Measurements from ENCODE around the gene CDH4.

The CDH4 gene

DNA sequence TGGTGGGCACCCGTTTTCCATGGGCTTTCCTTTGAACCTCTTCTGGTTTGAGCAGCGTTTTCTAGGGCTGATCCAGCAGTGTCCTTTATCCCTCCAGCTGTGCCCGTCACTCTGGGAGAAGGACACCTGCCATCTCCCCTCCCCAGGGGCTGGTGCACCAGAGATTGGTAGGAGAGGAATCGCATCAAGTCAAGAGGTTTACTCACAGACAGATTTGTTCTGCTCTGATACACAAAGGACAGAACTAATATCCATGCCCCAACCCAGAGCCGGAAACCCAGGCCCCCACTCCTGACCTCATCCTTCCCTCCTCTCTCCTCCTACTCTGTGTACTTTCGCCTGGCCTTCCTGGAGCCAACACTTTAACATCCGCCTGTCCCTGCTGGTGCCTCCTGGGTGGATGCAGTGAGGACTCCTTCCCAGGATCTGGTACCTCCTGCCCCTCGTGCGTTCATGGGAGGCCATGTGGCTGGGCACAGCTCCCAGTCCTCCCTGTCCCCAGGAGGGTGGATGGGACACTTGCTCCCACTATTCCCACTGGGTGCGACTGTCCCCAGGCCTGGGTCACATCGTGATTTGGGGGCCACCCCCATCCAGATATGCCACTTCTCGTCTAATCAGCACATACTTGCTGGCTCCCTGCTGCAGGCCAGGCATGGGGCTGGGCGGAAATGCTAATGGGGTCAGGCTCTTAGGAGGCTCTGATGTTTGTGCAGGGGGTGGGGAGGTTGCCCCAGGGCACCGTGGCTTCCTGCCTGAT is 286.3 kb downstream of the CDH4 start:
- no peak overlapping the region for H3K27ac ChIP-seq
- no peak for DNase-seq (ENCODE audit: low read depth, low spot score)

DNA sequence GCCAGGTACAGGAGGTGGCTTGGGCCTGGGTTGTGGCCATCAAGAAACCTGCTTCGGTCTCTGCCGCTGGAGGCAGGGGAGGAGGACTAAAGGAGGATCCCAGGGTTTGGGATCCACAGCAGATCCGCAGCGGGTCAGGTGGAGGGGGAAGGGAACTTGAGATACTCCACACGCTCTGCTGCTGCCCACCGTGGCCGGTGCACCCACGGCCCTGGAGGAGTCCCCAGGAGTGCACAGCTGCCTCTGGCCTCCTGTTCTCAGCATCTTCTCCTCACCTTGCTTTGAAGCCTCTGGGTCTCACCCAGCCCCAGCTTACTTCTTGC is 286.8 kb downstream of the CDH4 start:
- H3K27ac ChIP-seq: no peak overlapping the region
- no peak for DNase-seq (ENCODE audit: low read depth, low spot score)

DNA sequence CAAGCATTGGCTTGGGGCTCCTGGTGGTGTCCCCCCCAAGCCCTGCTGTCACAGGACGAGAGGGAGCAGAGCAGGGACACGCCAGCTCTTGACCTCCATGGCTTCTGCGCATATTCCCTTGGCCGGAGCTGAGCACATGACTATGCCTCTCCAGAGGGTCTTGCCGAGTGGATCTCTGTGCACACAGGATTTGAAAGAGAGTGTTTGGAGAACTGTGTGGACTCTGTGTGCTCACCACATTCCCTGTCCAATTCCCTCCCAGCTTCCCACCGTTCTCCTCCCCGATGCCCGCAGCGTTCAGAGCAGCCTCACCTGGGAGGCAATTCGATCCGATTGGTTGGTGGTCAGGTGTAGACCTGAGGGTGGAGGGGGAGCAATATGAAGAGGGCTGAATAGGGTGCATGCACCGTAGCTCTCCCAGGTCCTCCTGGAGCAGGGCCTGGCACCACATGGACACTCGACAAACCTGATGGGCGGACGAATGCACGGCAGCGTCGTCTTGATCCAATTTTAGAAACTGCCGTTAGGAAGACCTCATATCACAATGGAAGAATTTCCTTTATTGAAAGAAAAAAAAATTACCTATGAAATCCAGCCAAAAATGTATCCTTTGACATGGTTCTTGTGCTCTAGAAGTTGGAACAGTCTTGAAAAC is 287.8 kb downstream of the CDH4 start:
- H3K27ac ChIP-seq: no peak overlapping the region
- DNase-seq (ENCODE audit: low read depth, low spot score): no peak

DNA sequence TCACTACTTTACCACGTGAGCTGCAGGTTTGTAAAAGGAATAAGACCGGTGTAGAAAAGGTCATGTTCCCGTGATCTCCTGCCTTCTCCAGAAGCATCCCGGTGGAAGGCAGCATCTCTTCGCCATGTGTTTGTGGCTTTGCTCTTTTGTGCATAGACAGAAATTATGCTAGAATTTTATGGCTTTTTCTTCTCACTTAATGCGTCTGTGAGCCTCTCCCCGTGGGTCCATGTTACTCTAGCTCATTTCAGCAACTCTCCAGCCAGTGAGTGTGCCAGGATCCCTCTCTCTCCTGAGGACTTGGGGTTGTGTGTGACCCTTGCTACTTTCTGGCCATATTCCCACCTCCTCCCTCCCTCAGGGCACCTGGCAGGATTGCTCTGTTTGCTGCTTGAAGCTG is 289.5 kb downstream of the CDH4 start:
- DNase-seq (ENCODE audit: low read depth, low spot score): no peak
- no peak overlapping the region for H3K27ac ChIP-seq

DNA sequence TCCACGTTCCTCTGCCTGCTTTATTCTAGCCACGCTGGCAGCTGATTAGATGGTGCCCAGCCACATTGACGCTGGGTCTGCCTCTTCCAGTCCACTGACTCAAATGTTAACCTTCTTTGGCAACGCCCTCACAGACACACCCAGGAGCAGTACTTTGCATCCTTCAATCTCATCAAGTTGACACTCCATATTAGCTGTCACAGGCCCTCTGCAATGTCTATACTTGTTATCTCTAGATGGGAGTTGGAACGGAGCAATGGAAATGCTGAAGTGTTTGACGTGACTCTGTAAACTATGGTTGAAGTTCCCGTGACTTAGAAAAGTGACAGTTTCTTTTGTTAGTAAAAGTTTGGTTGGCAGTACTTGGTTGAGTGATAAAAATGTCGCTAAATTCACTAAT is 291.0 kb downstream of the CDH4 start:
- DNase-seq (ENCODE audit: low read depth, low spot score): no peak

DNA sequence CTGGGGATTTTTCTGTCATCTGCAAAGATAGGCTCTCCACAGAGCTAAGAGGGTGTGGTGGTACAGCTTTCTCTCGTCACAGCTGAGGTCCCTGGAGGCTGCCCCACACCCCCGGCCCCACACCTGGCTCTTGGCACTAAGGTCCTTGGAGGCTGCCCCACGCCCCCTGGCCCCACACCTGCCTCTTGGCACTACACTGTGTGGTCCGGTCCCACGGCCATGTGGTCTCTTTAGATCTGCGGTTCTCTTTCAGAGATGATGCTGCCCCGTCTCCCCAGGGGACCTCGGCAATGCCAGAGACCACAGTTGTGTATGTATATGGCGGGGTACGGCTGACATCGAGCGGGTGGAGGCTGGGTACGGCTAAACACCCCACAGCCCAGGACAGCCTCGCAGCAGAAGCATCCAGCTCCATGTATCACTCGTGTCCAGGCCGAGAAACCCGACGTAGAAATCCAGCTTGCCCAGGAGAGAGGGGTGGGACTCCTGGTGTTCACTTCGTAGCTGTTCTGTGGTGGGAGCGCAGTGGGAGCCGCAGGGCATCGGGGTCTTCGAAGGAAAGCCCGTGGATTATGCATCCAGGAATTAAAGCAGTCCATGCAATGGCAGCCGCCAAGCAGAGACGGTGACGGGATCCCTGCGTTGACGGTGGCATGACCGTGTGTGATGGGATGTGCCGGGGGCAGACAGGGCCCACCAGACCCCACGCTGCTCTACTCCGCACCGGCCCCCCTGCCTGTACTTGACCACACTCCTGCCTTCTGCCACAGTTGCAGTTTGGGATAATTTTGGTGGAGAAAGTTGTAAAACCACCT is 292.1 kb downstream of the CDH4 start:
- H3K27ac ChIP-seq: no peak overlapping the region
- DNase-seq (ENCODE audit: low read depth, low spot score): no peak

More for the DNA sequence above, 291.0 kb downstream of the CDH4 start:
- H3K27ac ChIP-seq: no peak overlapping the region

DNA sequence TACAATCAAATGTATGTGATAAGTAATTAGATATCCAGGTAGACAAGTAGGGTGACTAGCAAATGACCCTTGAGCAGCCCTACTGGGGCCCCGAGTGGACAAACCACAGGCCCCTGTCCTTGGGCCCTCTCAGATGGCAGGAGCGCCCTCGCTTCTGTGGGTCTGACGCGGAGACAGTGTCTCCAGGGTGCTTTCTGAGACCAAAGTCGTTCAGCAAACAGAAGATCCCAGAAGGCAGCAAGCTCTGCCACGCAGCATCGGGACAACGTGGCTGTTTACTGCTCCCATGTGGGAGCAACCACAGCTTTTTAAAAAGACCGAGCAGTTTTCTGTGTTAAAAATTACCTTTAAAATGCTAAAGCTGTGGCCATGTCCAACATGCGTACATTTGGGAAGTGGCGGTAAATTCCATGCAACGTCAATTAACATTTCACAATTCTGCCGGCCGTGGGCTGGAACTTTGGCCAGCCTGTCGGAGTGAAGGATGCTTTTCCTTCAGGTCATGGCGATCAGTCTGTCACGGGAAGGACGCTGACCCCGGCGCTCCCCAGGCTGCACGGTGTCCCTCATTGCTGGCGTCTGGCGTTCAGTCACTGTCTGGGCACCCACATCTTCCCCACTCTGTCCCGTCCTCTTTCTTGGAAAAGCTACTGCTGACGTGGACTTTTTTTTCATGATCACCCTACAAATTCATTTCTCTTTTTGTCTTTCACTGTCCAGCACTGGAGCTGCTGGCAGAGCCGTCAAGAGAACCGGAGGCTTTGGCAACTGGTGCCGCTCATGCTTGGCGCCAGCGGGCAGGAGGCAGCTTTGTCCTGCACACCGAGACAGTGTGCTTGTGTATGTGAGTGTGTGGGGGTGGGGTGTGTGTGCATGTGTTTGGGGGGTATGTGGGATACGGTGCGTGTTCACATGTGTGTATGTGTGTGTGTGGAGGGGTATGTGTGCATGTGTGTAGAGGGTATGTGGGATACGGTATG is 293.1 kb downstream of the CDH4 start:
- DNase-seq (ENCODE audit: low read depth, low spot score): no peak
- H3K27ac ChIP-seq: no peak overlapping the region

DNA sequence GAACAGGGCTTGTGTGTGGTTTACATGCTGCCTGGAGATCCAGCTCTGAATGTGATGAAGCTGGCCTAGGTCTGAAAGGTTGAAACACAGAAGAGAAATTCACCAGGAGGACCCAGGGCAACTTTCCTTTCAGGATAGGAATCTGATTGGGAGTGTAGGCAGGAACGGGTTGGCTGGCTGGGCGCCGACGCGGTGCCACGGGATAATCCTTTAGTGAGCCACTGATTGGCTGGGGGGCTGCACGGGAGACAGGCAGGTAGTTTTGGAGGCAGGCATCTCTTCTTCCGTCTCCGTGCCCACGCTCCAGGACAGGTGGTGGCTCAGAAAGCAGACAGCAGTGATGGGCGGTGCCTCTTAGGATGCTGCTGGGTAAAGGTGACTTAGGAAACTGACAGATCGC is 294.6 kb downstream of the CDH4 start:
- DNase-seq (ENCODE audit: low read depth, low spot score): no peak

DNA sequence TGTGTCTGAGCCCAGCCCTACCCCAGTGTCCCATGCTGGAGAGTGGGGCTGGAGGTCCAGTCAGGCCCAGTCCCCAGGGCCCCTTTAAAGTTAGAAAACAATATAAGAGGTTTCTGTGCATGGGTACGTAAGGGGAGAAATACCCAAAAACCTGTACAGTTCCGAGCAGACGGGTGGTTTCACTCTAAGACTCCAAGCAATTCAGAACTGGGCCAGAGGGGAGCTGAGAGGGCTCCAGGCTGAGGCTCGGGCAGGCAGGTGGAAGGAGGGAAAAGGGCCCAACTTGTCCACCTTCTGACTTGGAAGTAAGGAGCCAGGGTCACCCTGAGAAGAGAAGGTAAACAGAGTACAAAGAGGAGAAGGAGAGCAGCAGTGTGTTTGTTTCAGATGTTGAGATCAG is 296.0 kb downstream of the CDH4 start:
- H3K27ac ChIP-seq: no peak overlapping the region
- DNase-seq (ENCODE audit: low read depth, low spot score): no peak

More for the DNA sequence above, 294.6 kb downstream of the CDH4 start:
- no peak overlapping the region for H3K27ac ChIP-seq

DNA sequence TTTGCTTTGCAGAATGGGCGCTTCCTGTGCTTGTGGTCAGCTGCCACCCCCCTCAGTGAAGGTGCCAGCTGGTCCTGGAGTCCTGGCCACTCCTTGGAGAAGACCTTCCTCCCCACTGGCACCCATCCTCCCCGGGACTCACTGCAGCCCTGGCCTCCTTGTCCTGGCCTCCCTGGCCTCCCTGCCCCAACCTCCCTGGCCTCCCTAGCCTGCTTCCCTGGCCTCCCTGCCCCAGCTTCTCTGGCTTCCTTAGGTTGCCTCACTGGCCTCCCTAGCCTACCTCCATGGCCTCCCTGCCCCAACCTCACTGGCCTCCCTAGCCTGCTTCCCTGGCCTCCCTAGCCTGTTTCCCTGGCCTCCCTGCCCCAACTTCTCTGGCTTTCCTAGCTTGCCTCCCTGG is 297.8 kb downstream of the CDH4 start:
- DNase-seq (ENCODE audit: low read depth, low spot score): no peak
- H3K27ac ChIP-seq: no peak overlapping the region

DNA sequence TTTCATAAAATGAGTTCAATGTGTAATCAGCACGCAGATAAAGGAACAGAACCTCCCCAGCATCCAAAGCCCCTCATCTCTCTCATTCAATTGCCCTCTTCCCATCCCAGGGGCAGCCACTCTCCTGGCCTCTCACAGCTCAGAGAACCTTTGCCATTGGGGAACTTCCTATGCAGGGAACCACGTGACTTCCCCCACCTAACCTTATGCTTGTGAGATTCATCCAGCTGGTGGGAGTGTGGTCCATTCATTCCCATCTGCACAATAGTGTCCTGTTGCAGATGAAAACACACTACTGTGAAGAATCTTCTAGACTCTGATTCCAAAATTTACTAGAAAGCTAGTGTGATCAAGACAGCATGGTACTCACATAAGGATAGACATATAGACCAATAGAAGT is 299.3 kb downstream of the CDH4 start:
- DNase-seq (ENCODE audit: low read depth, low spot score): no peak
- H3K27ac ChIP-seq: no peak overlapping the region

DNA sequence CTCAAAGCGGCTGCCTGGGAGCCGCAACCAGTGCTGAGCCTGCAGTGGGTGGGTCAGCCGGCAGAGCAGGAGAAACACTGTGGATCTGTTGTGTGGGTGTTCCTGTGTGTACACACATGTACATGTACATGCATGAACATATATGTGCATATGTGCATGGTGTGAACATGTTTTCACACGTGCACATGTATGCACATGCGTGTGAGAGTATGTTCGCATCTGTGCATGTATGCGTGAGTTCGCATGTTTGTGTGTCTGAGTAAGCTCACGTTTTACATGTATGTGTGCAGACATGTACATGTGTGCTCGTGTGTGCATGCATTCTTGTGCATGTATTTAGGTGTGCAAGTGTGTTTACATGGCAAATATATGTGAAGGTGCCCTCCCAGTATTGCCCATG is 302.6 kb downstream of the CDH4 start:
- no peak overlapping the region for H3K27ac ChIP-seq
- no peak for DNase-seq (ENCODE audit: low read depth, low spot score)

DNA sequence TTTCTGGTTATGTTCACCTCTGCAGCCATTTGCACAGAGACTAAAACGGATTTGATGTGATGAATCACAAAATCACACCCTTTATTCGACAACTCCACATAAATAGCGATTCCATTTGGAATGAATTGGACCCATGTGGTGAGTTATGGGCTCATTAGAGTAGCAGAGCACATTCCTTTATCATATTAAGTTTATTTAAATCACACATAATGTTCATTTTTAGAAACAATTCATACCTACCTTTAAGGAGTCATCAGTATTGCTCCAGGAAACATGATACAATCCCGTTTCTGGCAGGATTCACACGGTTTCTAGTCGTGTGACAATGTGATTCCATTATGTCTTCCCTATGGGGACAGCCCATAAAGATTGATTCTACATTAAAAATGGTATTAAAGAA is 303.5 kb downstream of the CDH4 start:
- DNase-seq (ENCODE audit: low read depth, low spot score): no peak
- no peak overlapping the region for H3K27ac ChIP-seq

DNA sequence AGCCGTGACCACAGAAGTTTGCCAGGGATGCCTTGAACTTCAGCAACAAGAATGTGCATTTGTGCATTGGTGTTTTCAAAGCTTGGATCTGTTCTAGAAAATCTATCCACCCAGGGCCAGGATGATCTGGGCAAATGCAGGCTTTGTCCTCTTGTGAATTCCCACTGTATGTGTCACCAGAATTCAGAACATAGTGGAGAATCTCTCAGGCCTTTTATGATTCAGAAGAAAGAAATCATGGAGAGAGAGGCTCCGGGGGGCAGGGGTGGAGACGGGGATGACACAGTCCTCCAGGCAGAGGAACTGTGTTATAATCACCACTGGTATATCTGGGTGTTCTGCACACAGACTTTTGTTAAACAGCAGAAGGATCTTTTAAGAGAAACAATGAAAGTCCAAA is 304.1 kb downstream of the CDH4 start:
- H3K27ac ChIP-seq: no peak overlapping the region
- no peak for DNase-seq (ENCODE audit: low read depth, low spot score)

DNA sequence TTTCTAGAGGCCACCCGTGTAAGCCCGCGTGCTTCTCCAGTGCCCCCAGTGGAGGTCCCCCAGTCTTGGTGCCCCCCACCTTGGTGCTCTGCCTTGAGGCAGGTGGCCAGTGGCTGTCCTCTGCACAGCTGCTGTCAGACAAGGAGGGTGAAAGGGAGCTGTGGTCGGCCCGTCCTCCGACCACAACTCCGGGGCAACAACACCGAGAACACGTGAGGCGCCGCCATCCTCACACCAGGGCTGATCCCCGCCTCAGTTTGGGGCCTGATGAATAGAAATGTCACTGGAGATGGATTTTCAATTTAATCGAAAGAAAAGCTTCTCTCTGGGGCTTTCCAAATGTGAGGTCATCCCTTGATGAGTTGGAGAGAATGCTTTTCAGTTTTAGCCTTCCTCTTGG is 304.6 kb downstream of the CDH4 start:
- no peak for DNase-seq (ENCODE audit: low read depth, low spot score)

DNA sequence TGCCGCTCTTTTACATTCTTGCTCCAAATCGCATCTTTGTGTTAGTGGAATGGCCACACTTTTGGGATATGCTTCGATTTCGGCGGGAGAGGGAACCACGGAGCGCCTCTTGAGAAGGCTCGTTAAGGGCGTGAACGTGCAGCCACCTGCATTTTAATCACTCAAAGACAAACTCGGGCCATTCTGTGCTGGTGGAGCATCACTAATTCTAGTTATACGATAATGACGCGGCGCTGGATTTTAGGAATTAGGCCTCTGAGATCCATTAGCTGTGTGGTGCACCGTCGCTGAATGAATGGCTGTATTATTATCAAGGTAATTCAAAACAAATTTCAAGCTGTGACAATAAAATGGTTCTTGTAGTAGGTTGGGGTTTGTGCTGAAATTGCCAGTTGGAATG is 305.6 kb downstream of the CDH4 start:
- no peak for DNase-seq (ENCODE audit: low read depth, low spot score)
- no peak overlapping the region for H3K27ac ChIP-seq

More for the DNA sequence above, 304.6 kb downstream of the CDH4 start:
- no peak overlapping the region for H3K27ac ChIP-seq

DNA sequence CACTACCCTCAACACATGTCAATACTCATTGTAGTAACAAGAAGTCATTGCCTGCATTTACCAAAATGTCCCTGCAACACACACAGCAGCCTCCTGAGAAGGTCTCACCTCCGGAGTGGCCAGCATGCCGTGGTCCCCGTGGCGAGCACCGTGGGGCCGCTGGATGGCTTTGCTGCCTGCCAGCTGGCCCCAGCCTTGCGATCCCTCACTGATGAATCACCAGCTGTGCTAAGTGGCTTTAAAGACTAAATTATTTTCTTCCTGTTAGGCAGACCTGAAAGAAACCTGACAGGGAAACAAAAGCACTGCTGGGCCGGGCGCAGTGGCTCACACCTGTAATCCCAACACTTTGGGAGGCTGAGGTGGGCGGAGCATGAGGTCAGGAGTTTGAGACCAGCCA is 306.7 kb downstream of the CDH4 start:
- H3K27ac ChIP-seq: no peak overlapping the region

DNA sequence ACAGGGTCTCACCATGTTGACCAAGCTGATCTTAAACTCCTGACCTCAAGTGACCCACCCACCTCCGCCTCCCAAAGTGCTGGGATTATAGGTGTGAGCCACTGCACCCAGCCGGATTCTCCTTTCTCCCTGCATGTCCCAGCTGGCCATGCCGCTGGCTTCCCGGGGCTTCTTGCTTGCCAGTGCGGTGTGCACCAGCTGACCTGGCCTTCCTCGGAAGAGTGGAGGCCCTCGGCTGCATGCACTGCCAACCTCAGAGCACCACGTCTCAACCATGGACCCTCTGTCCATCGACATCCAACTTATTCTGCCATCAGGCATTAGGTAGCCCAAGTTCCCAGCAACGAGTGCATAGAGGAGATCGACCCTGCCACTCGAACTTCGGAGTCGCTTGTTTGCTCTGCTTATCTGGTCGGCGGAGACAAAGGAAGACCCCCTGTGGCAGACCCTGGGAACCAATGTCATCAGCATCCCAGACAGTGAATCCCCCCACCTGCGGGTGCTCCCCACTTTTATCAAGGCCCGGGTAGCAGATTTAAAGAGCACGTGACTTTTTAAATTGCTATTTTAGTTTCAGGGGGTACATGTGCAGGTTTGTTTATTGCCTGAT is 307.8 kb downstream of the CDH4 start:
- H3K27ac ChIP-seq: no peak overlapping the region
- DNase-seq (ENCODE audit: low read depth, low spot score): no peak

More for the DNA sequence above, 306.7 kb downstream of the CDH4 start:
- DNase-seq (ENCODE audit: low read depth, low spot score): no peak

DNA sequence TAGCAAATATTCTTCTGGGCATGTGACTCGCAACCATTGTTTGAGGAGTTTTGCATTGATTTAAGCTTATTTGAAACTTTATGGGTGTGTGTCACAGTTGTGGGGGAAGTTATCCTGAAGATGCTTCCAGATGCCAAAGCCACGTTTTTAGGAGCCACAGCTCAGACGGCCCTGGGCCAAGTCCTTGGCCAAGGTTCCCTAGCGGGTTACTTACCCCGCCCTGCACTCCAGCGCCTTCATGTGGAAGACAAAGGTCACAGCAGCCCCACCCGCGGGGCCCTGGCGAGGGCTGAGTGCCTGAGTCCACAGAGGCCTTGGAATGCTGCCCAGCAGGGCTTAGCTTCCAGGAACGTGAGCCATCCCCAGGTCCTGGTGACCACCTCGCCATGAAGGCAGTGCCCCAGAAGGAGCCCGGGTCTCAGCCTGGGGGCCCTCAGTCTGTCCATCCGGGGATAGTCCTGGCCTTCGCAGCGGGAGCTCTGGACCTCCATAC is 308.3 kb downstream of the CDH4 start:
- H3K27ac ChIP-seq: no peak overlapping the region
- DNase-seq (ENCODE audit: low read depth, low spot score): no peak
